HCT116 (cell line): ENCODE data around the gene SORCS2.

ENCODE experiments used
- EGR1 ChIP-seq: IDR thresholded peaks from 2 replicates; pipeline ENCODE4 v1.6.1; 2012; ENCODE audit warnings: low read depth
- ELF1 ChIP-seq: IDR thresholded peaks from 2 replicates; pipeline ENCODE4 v1.6.1; 2012; ENCODE audit warnings: low read depth, borderline replicate concordance
- EZH2 ChIP-seq: fragments of 200-600 bp; sonication (generic); IDR thresholded peaks from 2 replicates; pipeline ENCODE4 v1.6.1; 2017; ENCODE audit warnings: antibody characterized with exemption, mixed run types
- EZH2phosphoT487 ChIP-seq: fragments of 200-600 bp; IDR thresholded peaks from 2 replicates; pipeline ENCODE4 v1.6.1; 2018; ENCODE audit warnings: antibody characterized with exemption, borderline replicate concordance
- FOSL1 ChIP-seq: IDR thresholded peaks from 2 replicates; pipeline ENCODE4 v1.6.1; 2012; ENCODE audit warnings: low read depth
- POLR2A ChIP-seq: IDR thresholded peaks from 2 replicates; pipeline ENCODE4 v1.7.0; 2011; ENCODE audit warnings: borderline replicate concordance; ENCODE audit not compliant: insufficient read depth, insufficient read length; ENCODE audit errors: extremely low read depth
- POLR2AphosphoS5 ChIP-seq: IDR thresholded peaks from 2 replicates; pipeline ENCODE4 v1.6.1; 2011; ENCODE audit warnings: mild to moderate bottlenecking, low read depth, low read length, moderate library complexity
- RAD21 ChIP-seq: IDR thresholded peaks from 2 replicates; pipeline ENCODE4 v1.6.1; 2012; ENCODE audit warnings: low read depth, mild to moderate bottlenecking
- SP1 ChIP-seq: IDR thresholded peaks from 2 replicates; pipeline ENCODE4 v1.6.1; 2012; ENCODE audit warnings: low read depth
- ZNF274 ChIP-seq: fragments of 200-500 bp; sonication (Bioruptor generic); IDR thresholded peaks from 2 replicates; pipeline ENCODE4 v1.6.1; 2014; ENCODE audit warnings: mild to moderate bottlenecking, low read depth, low read length, inconsistent platforms
- TF ChIP-seq, protein P1 (sequence below), 3 experiments: fragments of 200-600 bp in 1 of 3; sonication (generic) in 1 of 3; IDR thresholded peaks in 2 of 3; conservative IDR thresholded peaks in 1 of 3; 2 replicates each; pipeline ENCODE4 v1.5.1; 2012 to 2017; ENCODE audit warnings: low read depth in 2 of 3, low read length in 2 of 3, antibody characterized with exemption in 1 of 3, borderline replicate concordance in 1 of 3, control low read depth in 1 of 3, mild to moderate bottlenecking in 1 of 3, mixed read lengths in 1 of 3, mixed run types in 1 of 3, moderate library complexity in 1 of 3; ENCODE audit not compliant: insufficient read depth in 1 of 3
- TF ChIP-seq, protein P2 (sequence below): IDR thresholded peaks from 2 replicates; pipeline ENCODE4 v1.6.1; 2012
- TF ChIP-seq, protein P3 (sequence below): IDR thresholded peaks from 2 replicates; pipeline ENCODE4 v1.6.1; 2012; ENCODE audit warnings: low read depth

DNA sequence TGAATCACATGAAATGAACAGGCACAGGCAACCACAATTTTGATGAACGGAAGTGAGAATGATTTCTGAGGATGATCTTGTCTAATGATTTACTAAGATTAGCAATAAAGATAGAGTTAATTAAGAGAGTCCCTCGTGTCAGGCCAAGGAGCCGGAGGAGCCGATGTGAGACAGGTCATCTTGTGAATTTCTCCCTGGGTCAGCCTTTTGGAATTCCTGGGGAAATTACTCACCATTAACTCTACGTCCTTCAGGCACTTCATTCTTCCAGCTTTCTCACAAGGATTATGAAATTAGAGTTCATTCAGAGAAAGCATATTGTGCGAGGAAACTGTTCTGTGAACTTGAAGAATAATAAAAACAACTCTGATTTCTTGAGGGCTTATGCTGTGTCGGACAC, 155.6 kb downstream of the SORCS2 start:
- TF ChIP-seq, protein P1, sequence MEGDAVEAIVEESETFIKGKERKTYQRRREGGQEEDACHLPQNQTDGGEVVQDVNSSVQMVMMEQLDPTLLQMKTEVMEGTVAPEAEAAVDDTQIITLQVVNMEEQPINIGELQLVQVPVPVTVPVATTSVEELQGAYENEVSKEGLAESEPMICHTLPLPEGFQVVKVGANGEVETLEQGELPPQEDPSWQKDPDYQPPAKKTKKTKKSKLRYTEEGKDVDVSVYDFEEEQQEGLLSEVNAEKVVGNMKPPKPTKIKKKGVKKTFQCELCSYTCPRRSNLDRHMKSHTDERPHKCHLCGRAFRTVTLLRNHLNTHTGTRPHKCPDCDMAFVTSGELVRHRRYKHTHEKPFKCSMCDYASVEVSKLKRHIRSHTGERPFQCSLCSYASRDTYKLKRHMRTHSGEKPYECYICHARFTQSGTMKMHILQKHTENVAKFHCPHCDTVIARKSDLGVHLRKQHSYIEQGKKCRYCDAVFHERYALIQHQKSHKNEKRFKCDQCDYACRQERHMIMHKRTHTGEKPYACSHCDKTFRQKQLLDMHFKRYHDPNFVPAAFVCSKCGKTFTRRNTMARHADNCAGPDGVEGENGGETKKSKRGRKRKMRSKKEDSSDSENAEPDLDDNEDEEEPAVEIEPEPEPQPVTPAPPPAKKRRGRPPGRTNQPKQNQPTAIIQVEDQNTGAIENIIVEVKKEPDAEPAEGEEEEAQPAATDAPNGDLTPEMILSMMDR (IDR thresholded peaks at IDR 0.05 in 2 of 3, conservative IDR thresholded peaks at IDR 0.05 in 1 of 3; ENCODE audit: borderline replicate concordance in 1 of 3, insufficient read depth in 1 of 3, low read depth in 2 of 3, low read length in 2 of 3), result no peak
- TF ChIP-seq, protein P2, sequence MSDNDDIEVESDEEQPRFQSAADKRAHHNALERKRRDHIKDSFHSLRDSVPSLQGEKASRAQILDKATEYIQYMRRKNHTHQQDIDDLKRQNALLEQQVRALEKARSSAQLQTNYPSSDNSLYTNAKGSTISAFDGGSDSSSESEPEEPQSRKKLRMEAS, result no peak
- TF ChIP-seq RAD21 (no peak), POLR2A (no peak), EZH2phosphoT487 (no peak), SP1 (no peak), ELF1 (no peak), POLR2AphosphoS5 (no peak), EZH2 (no peak), ZNF274 (no peak), EGR1 (no peak), FOSL1 (no peak)
- TF ChIP-seq, protein P3, sequence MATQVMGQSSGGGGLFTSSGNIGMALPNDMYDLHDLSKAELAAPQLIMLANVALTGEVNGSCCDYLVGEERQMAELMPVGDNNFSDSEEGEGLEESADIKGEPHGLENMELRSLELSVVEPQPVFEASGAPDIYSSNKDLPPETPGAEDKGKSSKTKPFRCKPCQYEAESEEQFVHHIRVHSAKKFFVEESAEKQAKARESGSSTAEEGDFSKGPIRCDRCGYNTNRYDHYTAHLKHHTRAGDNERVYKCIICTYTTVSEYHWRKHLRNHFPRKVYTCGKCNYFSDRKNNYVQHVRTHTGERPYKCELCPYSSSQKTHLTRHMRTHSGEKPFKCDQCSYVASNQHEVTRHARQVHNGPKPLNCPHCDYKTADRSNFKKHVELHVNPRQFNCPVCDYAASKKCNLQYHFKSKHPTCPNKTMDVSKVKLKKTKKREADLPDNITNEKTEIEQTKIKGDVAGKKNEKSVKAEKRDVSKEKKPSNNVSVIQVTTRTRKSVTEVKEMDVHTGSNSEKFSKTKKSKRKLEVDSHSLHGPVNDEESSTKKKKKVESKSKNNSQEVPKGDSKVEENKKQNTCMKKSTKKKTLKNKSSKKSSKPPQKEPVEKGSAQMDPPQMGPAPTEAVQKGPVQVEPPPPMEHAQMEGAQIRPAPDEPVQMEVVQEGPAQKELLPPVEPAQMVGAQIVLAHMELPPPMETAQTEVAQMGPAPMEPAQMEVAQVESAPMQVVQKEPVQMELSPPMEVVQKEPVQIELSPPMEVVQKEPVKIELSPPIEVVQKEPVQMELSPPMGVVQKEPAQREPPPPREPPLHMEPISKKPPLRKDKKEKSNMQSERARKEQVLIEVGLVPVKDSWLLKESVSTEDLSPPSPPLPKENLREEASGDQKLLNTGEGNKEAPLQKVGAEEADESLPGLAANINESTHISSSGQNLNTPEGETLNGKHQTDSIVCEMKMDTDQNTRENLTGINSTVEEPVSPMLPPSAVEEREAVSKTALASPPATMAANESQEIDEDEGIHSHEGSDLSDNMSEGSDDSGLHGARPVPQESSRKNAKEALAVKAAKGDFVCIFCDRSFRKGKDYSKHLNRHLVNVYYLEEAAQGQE, result no peak
